Stimulated activated naive CD4-positive, alpha-beta T cell (primary cell): ENCODE results near the gene TUBD1.
"Not testable (repeated sequence)": the region's sequence is repeated elsewhere in the genome, so short reads cannot be mapped to it uniquely, and the experiment has no call there.

Experiments used
- DNase-seq, 6 experiments: peaks; one replicate each; lab custom pipeline; 2025; lab: John Stamatoyannopoulos, UW

Gene TUBD1

GRCh38 chr17:59876107-59876506 lies 16.6 kb downstream of the TUBD1 start:
- no peak for DNase-seq

GRCh38 chr17:59874376-59874775 lies 18.4 kb downstream of the TUBD1 start:
- DNase-seq = no peak

GRCh38 chr17:59873414-59873813 lies 19.3 kb downstream of the TUBD1 start:
- not testable (repeated sequence) for DNase-seq

- no peak for DNase-seq
Measured at GRCh38 chr17:59872351-59872750, 20.4 kb downstream of the TUBD1 start.

GRCh38 chr17:59870482-59870881 lies 22.3 kb downstream of the TUBD1 start:
- no peak for DNase-seq

GRCh38 chr17:59869941-59870218 lies 22.9 kb downstream of the TUBD1 start:
- DNase-seq = no peak

GRCh38 chr17:59863616-59864015 lies 29.1 kb downstream of the TUBD1 start:
- no peak for DNase-seq

GRCh38 chr17:59859444-59860025 lies 33.2 kb downstream of the TUBD1 start:
- DNase-seq = peak in 2 of 6 experiments; percentile 6 to 30

GRCh38 chr17:59858932-59859331 lies 33.8 kb downstream of the TUBD1 start:
- no peak for DNase-seq

- DNase-seq = no peak
Measured at GRCh38 chr17:59858167-59858816, 34.5 kb downstream of the TUBD1 start.

GRCh38 chr17:59856859-59857794 lies 35.6 kb downstream of the TUBD1 start:
- no peak for DNase-seq

GRCh38 chr17:59853919-59854729 lies 38.6 kb downstream of the TUBD1 start:
- not testable (repeated sequence) for DNase-seq

GRCh38 chr17:59853168-59853918 lies 39.4 kb downstream of the TUBD1 start:
- DNase-seq = peak in 2 of 6 experiments; percentile 12 to 15

GRCh38 chr17:59852847-59853167 lies 39.9 kb downstream of the TUBD1 start:
- not testable (repeated sequence) for DNase-seq

- no peak for DNase-seq
Measured at GRCh38 chr17:59851439-59852375, 41.0 kb downstream of the TUBD1 start.

- not testable (repeated sequence) for DNase-seq
Measured at GRCh38 chr17:59850311-59850710, 42.4 kb downstream of the TUBD1 start.

- no peak for DNase-seq
Measured at GRCh38 chr17:59848778-59849177, 44.0 kb downstream of the TUBD1 start.

GRCh38 chr17:59848385-59848668 lies 44.4 kb downstream of the TUBD1 start:
- DNase-seq = no peak

- DNase-seq = no peak
Measured at GRCh38 chr17:59846394-59847165, 46.2 kb downstream of the TUBD1 start.
